CD4-positive, alpha-beta T cell treated with Interleukin-6 for 4 hours (primary cell): Measurements from ENCODE around the gene POGLUT2.
A peak's percentile ranks its signal among the peaks of the same experiment; 100 is the strongest.
"Not testable (repeated sequence)": the region's sequence is repeated elsewhere in the genome, so short reads cannot be mapped to it uniquely, and the experiment has no call there.

Experiments
- DNase-seq: peaks from one replicate; pipeline ENCODE4 v3.0.0-alpha.2; 2020; ENCODE audit warnings: mixed read lengths

Gene POGLUT2

DNA sequence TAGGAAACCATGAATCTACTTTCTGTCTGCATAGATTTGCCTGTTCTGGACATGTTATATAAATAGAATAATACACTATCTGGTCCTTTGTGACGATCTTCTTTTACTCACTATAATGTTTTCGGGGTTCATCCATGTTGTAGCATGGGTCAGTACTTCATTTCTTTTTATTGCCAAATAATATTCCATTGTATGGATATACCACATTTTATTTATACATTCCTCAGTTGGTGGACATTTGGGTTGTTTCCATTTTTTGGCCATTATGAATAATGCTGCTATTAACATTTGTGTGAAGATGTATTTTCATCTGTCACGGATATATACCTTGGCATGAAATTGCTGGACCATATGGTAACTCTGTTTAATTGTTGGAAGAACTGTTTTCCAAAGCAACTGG lies 6.9 kb upstream of the POGLUT2 start:
- no peak for DNase-seq

DNA sequence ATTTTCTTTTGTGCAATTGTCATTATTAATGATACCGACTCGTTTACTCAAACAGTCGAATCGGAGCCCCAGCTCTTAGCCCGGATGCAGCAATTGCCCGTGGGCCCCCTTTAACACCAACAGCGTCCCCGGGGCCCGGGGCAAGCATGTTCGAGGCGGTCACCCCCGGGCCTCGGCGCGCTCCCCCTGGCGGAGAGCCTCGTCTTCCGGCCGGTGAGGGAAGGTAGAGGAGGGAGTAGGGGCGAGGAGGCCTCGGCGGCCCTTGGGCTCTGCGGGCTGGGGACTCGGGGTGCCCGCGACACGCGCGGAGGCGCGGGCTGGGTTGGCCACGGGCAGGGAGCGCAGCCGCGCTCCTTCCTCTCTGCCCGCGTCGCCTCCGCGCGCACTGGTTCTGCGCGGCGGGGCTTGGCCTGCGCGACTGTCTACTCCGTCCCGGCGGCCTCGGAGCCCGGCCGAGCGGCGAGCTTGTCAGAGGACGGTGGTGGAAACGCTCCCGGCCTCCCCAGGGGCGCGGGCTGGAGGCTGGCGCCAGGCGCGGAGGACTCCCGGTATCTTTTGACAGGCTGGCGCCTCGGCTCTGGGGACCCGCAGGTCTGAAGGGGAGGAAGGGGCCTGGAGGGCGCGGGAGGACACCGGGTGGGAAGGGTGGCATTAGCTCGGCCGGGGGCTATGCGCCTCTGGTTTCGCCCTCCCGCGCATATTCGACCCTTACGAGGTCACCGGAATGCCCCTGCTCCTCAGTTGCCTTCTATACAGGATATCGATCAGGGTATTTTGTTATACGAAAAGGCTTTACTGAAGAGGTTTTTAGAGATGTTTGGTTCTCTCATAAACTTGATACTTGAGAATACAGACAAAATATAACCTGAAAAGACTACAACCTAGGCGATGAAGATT lies 1.6 kb upstream of the POGLUT2 start:
- DNase-seq: peak; percentile 82

DNA sequence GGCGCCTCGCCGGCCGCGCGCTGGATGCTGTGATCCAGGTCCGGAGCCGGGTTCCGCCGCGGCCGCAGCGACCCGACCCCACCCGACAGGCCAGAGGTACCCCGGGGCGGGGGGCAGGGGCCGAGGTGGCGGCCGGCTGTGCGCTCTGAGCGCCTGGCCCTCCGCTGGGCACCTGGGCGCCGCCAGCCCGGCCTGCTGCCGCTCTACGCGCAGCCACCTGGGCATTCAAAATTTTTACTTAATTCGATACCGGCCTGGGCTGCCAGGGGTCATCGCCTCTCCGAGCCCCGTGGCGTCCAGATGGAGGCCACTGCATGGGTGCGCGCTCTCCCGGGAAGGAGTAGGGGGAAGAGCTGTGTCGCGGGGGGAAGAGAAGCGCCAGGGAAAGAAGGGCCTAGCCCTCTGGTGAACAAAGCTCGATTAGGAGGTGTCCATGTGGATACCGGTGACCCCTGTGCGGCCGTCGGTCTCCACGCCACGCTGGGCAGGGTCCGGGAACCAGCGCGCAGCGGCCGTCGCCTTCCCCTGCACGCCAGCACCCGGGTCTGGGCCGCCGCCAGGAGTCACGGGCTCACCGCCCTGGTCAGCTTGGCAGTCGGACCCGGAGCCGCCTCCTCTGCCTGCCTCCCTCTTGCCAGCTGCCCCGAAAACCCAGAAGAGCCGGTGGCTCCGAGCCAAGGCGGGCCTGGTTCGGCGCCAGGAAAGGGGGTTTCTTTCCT lies 809 bp upstream of the POGLUT2 start:
- DNase-seq: no peak

DNA sequence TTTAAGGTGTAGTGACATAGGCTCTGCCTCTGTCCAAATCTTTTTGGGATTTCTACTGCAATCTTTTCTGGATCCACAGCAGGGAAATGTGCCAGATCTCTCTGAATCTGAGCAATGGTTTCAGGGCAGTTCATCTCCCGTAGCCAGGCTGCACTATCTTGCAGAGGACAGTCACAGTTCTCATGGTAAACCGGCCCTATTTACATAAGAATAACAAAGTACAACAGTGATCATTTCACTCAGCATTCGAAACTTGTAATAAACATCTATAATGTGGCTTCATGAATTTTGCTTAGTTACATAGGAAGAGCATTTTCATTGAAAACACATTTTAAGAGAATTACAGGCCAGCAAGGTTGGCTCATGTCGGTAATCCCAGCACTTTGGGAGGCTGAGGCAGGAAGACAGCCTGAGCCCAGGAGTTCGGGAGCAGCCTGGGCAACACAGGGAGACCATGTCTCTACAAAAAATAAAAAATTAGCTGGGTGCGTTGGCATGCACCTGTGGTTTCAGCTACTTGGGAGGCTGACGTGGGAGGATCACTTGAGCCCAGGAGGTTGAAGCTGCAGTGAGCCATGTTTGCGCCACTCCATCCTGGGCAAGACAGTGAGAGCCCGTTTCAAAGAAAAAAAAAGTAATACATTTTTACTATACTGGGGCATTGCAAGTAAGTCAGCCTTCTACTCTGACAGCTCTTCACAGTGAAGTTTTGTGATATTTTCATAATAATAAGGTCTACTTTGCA lies 5.0 kb downstream of the POGLUT2 start:
- DNase-seq: no peak

GRCh38 chr13:102792396-102792795 lies 6.4 kb downstream of the POGLUT2 start:
- no peak for DNase-seq

DNA sequence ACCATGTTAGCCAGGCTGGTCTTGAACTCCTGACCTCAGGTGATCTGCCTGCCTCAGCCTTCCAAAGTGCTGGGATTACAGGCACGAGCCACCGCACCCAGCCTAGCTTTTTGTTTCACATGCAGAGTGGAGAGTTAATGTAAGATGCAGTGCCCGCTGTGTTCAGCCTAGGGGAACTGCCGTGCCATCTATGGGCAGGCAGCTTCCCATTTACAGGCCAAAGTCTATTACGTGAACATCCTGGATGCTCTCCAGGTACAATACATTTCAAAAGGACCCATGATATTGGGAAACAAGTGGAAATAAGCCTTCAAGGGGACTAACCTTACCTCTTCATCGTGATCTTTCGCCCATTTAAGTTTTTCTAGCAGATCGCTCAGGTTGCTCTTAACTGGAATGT lies 10.1 kb downstream of the POGLUT2 start:
- no peak for DNase-seq

DNA sequence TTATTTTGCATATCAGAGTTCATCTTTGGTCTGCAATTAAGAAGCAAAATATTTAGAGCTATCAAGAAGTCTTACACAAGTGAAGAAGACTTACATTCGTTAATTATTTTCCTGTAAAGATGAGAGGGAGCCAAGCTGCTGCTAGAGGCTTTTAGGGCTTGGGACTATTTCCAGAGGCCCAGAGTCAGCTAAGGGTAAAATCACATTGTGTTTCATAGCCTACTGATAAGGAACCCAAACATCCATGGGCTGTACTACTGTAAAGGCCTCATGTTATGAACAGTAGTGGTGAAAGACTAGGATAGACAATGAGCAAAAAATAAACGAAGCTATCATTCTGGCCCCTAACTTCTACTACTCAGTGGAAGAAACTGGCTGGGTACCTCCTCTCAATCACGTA lies 14.3 kb downstream of the POGLUT2 start:
- DNase-seq: no peak

GRCh38 chr13:102781591-102781990 lies 17.2 kb downstream of the POGLUT2 start:
- DNase-seq: no peak

GRCh38 chr13:102780656-102781055 lies 18.1 kb downstream of the POGLUT2 start:
- DNase-seq: not testable (repeated sequence)

DNA sequence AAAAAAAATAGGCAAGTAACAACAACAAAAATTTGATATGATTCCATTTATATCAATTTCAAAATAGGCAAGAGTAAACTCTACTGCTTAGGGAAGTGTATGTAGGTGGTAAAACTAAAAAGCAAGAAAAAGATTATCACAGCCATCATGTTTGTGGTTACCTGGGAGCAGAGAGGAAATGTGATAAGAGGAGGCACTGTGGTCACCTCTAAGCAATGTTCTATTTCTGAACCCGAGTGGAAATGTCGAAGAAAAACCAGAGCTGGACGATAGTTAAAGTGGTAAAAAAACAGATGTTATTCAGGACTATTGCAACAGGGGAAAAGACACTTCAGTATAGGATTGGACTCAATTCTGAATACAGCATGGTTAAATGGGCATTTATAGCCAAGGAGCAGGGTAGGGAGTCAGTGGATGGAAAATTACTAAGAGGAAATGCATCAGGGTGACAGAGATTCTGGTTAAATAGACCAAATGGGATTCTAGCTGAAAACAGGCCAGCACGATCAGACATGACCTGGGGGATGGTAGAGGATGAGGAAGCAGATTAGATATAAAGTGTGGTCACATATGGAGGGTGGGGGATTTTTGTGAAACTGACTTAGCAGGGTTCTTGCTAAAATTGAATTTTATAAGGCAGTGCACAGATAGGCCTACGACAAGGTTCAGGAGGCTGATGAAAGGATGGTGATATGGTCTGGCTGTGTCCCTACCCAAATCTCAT lies 19.2 kb downstream of the POGLUT2 start:
- DNase-seq: peak; percentile 3

DNA sequence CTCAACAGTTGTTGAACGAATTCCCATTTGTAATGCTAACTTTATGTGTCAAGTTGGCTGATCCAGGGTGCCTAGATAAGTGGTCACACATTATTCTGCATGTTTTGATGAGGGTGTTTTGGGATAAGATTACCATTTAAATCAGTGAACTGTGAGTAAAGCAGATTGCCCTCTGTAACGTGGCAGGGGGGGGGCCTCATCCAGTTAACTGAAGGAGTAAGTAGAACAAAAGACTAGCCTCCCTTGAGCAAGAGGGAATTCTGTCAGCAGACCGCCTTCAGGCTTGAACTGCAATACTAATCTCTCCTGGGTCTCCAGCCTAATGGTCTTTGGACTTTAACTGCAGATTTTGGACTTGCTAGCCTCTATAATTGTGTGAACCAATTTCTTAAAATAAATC lies 21.0 kb downstream of the POGLUT2 start:
- no peak for DNase-seq

DNA sequence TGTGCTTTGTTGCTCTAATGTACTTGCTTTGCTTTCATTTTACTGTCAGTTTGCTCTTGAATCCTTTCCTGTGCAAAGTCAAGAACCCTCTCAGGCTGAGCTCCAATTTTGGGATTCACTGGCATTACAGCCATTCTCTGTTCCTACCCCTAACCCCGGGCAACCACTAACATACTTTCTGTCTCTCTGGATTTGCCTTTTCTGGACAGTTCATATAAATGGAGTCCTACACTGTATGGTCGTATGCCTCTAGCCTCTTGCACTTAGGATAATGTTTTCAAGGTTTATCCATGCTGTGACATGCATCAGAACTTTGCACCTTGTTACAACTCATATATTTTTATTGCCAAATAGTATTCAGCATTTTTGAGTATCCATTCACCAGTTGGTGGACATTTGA lies 22.5 kb downstream of the POGLUT2 start:
- no peak for DNase-seq

- DNase-seq: no peak
These were observed 23.9 kb downstream of the POGLUT2 start for GRCh38 chr13:102774591-102775520.

DNA sequence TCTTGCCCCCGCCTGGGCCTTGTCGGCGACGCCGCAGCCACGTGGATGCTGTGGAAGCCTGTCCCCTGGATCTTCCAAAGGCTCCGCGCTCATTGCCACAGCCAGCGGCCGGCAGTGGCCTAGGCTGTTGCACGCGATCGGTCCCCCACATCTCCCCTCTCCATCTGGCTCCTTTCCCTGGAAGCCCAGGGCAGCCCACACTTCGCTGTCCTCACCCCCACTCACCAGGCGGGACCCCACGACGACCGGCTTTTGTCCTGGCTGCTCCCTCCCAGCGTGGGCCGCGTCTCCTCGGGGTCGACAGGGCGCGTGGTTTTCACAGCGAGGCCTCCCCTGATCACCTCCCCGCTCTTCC lies 24.6 kb downstream of the POGLUT2 start:
- DNase-seq: no peak

- DNase-seq: peak; percentile 90
These were observed 25.1 kb downstream of the POGLUT2 start, which contains the start of gene TEX30 for GRCh38 chr13:102773441-102774213. TSS of gene TEX30 (minus strand) at chr13:102773786. CDS start at chr13:102770026, 3,760 bp downstream.

DNA sequence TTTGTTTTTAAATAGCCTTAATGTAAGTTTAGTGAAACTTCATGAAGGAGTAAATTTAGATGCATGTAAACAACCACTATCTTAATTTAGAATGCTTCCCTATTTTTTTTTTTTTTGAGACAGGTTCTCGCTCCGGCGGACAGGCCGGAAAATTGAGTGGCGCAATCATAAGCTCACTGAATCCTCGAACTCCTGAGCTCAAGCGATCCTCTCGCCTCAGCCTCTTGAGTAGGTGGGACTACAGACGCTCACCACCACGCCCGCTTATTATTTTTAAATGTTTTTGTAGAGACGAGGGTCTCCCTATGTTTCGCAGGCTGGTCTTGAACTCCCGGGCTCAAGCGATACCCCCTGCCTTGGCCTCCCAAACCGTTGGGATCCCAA lies 26.7 kb downstream of the POGLUT2 start:
- DNase-seq: no peak

DNA sequence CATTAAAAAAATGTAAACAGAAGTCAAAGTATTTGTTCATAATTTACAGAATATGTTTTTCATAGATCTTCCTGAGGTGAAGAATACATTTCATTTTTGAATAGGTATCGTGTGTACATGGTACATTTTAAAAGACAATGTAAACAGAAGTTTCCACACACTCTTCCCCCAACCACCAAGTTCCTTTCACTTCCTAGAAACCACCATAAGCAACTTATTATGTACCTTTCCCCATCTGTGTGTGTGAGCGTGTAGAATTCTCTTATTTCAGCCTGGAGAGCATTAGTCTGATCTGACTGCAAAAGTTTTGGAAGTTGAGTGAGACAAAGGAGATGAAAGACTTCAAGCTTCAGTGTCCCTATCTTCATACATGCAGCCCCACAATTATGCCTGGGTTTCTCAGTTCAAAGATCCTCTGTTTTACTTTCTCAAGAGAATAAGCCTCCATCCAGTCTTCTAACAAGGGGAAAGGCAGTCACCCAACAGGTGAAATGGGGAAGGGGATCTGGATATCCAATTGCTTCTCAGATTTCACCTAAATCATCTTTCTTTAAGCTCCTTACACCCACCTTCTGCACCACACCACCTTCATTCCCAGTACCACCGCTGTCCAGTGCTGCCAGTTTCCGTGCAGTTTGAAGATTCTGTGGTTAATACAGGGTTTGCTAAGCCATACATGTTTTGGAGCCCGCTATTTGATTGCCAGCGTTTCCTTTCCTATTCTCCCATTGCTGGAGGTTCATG lies 27.3 kb downstream of the POGLUT2 start:
- DNase-seq: no peak

DNA sequence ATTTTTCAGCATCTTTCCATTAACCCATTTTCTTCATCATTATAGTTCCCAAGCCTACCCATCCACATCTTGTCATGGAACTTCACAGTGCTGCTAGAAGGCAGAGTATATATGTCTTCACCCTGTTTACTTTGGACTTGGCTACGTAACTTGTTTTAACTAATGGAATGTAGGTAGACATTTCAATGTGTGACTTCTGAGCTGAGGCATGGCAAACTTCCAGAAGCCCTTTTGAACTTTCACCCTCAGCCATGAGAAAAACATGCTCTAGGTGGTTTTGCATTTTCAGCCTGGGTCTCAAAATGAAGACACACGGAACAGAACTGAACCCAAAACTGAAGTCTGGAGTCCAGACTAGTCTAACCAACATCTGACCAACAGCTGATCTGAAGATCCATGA lies 28.3 kb downstream of the POGLUT2 start:
- DNase-seq: no peak

- no peak for DNase-seq
These were observed 29.1 kb downstream of the POGLUT2 start for GRCh38 chr13:102769679-102770078.

- DNase-seq: no peak
These were observed 29.9 kb downstream of the POGLUT2 start for GRCh38 chr13:102768909-102769308.
